OCI-LY1 (cell line): Measurements from ENCODE around the gene P2RY2.

ENCODE experiments used
- H2AFZ ChIP-seq: fragments of 200-600 bp; sonication (generic), shearing (Covaris generic); 2 replicates; pipeline ENCODE4 v1.6.0; 2014; ENCODE audit warnings: antibody characterized with exemption, mild to moderate bottlenecking, low read length
- H3F3A ChIP-seq: fragments of 200-600 bp; sonication (generic), shearing (Covaris generic); 2 replicates; pipeline ENCODE4 v1.6.0; 2014; ENCODE audit warnings: mild to moderate bottlenecking, antibody characterized with exemption, low read length, moderate library complexity; ENCODE audit not compliant: insufficient read depth
- H3K27ac ChIP-seq: fragments of 200-600 bp; sonication (generic); 2 replicates; pipeline ENCODE4 v1.5.1; 2014; ENCODE audit warnings: low read length, mixed run types, mild to moderate bottlenecking, low read depth; ENCODE audit not compliant: poor library complexity, severe bottlenecking
- H3K27me3 ChIP-seq: fragments of 200-600 bp; sonication (generic); 2 replicates; pipeline ENCODE4 v1.6.0; 2014; ENCODE audit warnings: antibody characterized with exemption, mild to moderate bottlenecking, low read length, moderate library complexity; ENCODE audit not compliant: insufficient read depth
- H3K36me3 ChIP-seq: fragments of 200-600 bp; sonication (generic); 2 replicates; pipeline ENCODE4 v1.6.1; 2014; ENCODE audit warnings: mild to moderate bottlenecking, antibody characterized with exemption, low read length, moderate library complexity, mixed read lengths; ENCODE audit not compliant: insufficient read depth
- H3K4me1 ChIP-seq: fragments of 200-600 bp; sonication (generic); 2 replicates; pipeline ENCODE4 v1.5.1; 2014; ENCODE audit warnings: mild to moderate bottlenecking, low read length, moderate library complexity; ENCODE audit not compliant: insufficient read depth, severe bottlenecking
- H3K4me2 ChIP-seq: fragments of 200-600 bp; sonication (generic), shearing (Covaris generic); 2 replicates; pipeline ENCODE4 v1.6.1; 2014; ENCODE audit warnings: low read length
- H3K4me3 ChIP-seq: fragments of 200-600 bp; sonication (generic); 2 replicates; pipeline ENCODE4 v1.5.1; 2014; ENCODE audit warnings: low read length, low read depth, mild to moderate bottlenecking, mixed read lengths; ENCODE audit not compliant: poor library complexity, severe bottlenecking
- H3K79me2 ChIP-seq: fragments of 200-600 bp; shearing (Covaris generic); 2 replicates; pipeline ENCODE4 v1.6.1; 2016; ENCODE audit warnings: mixed run types, low read length, mixed read lengths; ENCODE audit not compliant: insufficient read depth
- H3K9ac ChIP-seq: fragments of 200-600 bp; sonication (generic), shearing (Covaris generic); 2 replicates; pipeline ENCODE4 v1.6.1; 2014; ENCODE audit warnings: mild to moderate bottlenecking, low read length, mixed read lengths
- H3K9me2 ChIP-seq: fragments of 200-600 bp; sonication (generic), shearing (Covaris generic); 2 replicates; pipeline ENCODE4 v1.6.1; 2014; ENCODE audit warnings: low read depth, mild to moderate bottlenecking, low read length, mixed read lengths
- H3K9me3 ChIP-seq: fragments of 200-600 bp; shearing (Covaris generic); 2 replicates; pipeline ENCODE4 v1.6.1; 2014; ENCODE audit warnings: low read length, mixed read lengths
- H4K20me1 ChIP-seq: fragments of 200-600 bp; sonication (generic), shearing (Covaris generic); 2 replicates; pipeline ENCODE4 v1.6.0; 2016; ENCODE audit warnings: mild to moderate bottlenecking, low read length; ENCODE audit not compliant: insufficient read depth
- CTCF ChIP-seq: fragments of 200-600 bp; sonication (generic), shearing (Covaris generic); IDR thresholded peaks from 2 replicates; pipeline ENCODE4 v1.5.1; 2017; ENCODE audit warnings: mild to moderate bottlenecking, antibody characterized with exemption, low read length, moderate library complexity, mixed read lengths
- EZH2 ChIP-seq: fragments of 200-600 bp; sonication (generic), shearing (Covaris generic); IDR thresholded peaks from 2 replicates; pipeline ENCODE4 v1.8.0; 2017; ENCODE audit warnings: borderline replicate concordance, mixed run types, mild to moderate bottlenecking, antibody characterized with exemption, low read length, moderate library complexity, mixed read lengths

P2RY2 gene

GRCh38 chr11:73174495-73174791 lies 43.6 kb upstream of the P2RY2 start:
- no peak overlapping the region for H3K4me3 ChIP-seq
- H2AFZ ChIP-seq, result no peak overlapping the region
- no peaks in the 10 kb centered on the region for H3K9me3 ChIP-seq
- H3K27me3 ChIP-seq, result no peaks in the 10 kb centered on the region
- H3K4me1 ChIP-seq, result peaks cover 37% of the 10 kb centered on the region
- no peaks in the 10 kb centered on the region for H4K20me1 ChIP-seq
- no peaks in the 10 kb centered on the region for H3F3A ChIP-seq
- peak overlapping the region; percentile 15 for H3K27ac ChIP-seq
- no peaks in the 10 kb centered on the region for H3K79me2 ChIP-seq
- no peaks in the 10 kb centered on the region for H3K36me3 ChIP-seq
- H3K9ac ChIP-seq, result no peak overlapping the region
- no peaks in the 10 kb centered on the region for H3K9me2 ChIP-seq
- H3K4me2 ChIP-seq, result no peak overlapping the region
- TF ChIP-seq EZH2, result no peak
- TF ChIP-seq CTCF, result no peak

- H3K36me3 ChIP-seq, result no peaks in the 10 kb centered on the region
- H3K79me2 ChIP-seq, result no peaks in the 10 kb centered on the region
- peak overlapping the region; percentile 59 for H3K27ac ChIP-seq
- no peak overlapping the region for H3K4me2 ChIP-seq
- no peaks in the 10 kb centered on the region for H4K20me1 ChIP-seq
- no peaks in the 10 kb centered on the region for H3K27me3 ChIP-seq
- peak overlapping the region; percentile 5; the same call in 1 of the 2 replicates for H3K9ac ChIP-seq
- H3F3A ChIP-seq, result no peaks in the 10 kb centered on the region
- H3K4me1 ChIP-seq, result peaks cover 26% of the 10 kb centered on the region
- no peak for TF ChIP-seq EZH2
- no peak for TF ChIP-seq CTCF
- H3K9me2 ChIP-seq, result no peaks in the 10 kb centered on the region
- H2AFZ ChIP-seq, result no peak overlapping the region
- H3K4me3 ChIP-seq, result no peak overlapping the region
- no peaks in the 10 kb centered on the region for H3K9me3 ChIP-seq
These were observed 42.4 kb upstream of the P2RY2 start for GRCh38 chr11:73175551-73176144.

GRCh38 chr11:73176145-73176873 lies 41.8 kb upstream of the P2RY2 start:
- no peaks in the 10 kb centered on the region for H3F3A ChIP-seq
- no peaks in the 10 kb centered on the region for H3K36me3 ChIP-seq
- peak overlapping the region; percentile 5; the same call in 1 of the 2 replicates for H3K9ac ChIP-seq
- no peaks in the 10 kb centered on the region for H4K20me1 ChIP-seq
- TF ChIP-seq EZH2, result no peak
- TF ChIP-seq CTCF, result no peak
- no peaks in the 10 kb centered on the region for H3K9me2 ChIP-seq
- H3K4me1 ChIP-seq, result peaks cover 26% of the 10 kb centered on the region
- H3K4me2 ChIP-seq, result no peak overlapping the region; the same call in 1 of the 2 replicates
- H3K27me3 ChIP-seq, result no peaks in the 10 kb centered on the region
- H3K4me3 ChIP-seq, result no peak overlapping the region
- H2AFZ ChIP-seq, result no peak overlapping the region
- H3K27ac ChIP-seq, result peak overlapping the region; percentile 59
- no peaks in the 10 kb centered on the region for H3K9me3 ChIP-seq
- no peaks in the 10 kb centered on the region for H3K79me2 ChIP-seq
